Stimulated activated CD8-positive, alpha-beta memory T cell treated with anti-CD3 and anti-CD28 coated beads, Interleukin-4, amount 100 ng/mL, for 24 hours (primary cell): ENCODE measurements around the gene GPRC5C.

Source experiments
- DNase-seq: peaks from one replicate; pipeline ENCODE4 v3.0.0-alpha.2; 2020; ENCODE audit warnings: low read depth

Gene GPRC5C, protein sequence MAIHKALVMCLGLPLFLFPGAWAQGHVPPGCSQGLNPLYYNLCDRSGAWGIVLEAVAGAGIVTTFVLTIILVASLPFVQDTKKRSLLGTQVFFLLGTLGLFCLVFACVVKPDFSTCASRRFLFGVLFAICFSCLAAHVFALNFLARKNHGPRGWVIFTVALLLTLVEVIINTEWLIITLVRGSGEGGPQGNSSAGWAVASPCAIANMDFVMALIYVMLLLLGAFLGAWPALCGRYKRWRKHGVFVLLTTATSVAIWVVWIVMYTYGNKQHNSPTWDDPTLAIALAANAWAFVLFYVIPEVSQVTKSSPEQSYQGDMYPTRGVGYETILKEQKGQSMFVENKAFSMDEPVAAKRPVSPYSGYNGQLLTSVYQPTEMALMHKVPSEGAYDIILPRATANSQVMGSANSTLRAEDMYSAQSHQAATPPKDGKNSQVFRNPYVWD

DNA sequence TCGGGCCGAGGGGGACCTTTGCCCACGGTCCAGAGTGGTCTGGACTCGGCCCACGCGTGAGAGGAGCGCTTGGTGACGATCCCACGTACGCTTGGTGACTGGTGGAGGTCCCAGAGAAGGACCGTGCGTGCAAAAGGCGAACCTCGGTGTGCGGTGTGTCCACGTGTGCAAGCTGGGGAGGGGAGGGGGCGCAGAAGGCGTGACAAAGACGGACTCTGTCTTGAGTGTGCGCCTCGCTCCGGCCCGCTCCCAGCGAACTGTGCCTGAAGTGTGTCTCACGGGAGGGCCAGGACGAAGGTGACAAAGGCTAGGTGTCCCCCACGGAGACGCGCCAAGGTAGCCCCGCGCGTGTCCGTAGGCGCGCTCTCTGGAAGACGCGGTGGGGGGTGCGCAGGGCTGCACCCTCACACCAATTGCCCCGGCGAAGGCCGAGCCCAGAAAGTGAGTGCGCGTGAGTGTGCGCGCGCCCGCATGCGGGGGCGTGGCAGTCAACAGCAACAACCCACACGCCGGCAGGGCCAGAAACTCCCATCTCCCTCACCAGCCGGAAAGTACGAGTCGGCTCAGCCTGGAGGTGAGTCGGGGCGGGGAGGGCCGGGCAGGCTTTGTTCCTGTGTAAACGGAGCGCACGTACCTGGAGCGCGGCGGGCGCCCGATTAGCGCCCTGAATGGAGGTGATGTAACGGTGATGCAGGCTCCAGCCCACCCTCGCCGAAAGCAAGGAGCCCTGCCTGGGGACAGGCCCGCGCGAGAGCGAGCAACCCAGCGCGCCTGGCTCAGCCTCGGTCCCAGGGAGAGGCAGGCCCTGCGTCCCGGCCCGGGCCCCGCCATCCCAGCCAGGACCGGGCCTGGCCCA, at the start of gene GPRC5C:
Gene GPRC5C (plus strand): TSS at position 521 of the 856 bp plus-strand sequence. CDS start 7,689 bp downstream, outside the sequence.
- peak; percentile 32 for DNase-seq

DNA sequence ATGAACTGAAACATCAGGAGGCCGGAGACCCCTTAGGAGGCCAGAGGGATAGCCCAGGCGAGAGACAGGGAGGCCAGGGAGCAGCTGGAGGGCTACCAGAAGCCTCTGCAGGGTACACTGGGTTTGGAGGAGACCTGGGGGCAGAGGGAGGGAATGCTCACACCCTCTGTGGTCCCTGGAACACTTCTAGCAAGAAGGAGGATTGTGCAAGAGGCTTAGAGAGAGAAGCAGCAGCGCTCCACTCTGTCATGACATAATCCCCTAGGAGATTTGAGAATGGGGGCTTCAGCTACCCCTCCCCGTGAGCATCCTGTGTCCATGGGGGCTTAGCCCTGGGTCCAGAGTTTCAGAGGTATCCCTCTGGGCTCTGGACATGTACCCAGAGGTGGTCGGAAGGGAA, 48.7 kb upstream of the GPRC5C start:
- no peak for DNase-seq

DNA sequence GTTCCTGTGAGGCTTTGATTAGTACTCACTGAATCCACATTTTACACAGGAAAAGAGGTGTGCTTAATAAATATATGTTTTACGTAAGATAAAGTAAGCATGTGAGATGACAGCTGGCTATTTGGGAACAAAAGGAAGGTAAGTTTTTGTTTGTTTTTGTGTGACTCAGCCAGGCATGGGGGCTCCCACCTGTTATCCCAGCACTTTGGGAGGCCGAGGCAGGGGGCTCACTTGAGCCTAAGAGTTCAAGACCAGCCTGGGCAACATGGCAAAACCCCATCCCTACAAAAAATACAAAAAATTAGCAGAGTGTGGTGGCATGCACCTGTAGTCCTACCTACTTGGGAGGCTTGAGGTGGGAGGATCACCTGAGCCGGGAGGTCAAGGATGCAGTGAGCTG, 46.7 kb upstream of the GPRC5C start:
- no peak for DNase-seq

DNA sequence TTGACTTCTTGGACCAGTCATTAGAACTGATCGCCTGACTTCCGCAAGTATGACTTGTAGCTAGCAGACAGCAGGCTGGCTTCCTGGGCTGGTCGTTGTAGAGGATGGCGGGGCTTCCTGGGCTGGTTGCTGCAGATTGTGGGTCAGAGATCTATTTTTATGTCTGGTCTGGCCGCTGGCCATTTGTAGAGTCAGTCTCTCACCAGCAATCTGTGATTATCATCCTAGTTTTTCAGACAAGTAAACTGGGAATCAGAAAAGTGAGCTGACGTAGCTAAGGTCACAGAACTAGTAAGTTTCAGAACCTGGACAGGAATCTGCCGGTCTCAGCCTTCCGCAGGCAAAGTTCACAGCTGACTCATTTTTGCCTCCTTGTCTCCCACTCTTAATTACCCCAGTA, 45.5 kb upstream of the GPRC5C start:
- no peak for DNase-seq

DNA sequence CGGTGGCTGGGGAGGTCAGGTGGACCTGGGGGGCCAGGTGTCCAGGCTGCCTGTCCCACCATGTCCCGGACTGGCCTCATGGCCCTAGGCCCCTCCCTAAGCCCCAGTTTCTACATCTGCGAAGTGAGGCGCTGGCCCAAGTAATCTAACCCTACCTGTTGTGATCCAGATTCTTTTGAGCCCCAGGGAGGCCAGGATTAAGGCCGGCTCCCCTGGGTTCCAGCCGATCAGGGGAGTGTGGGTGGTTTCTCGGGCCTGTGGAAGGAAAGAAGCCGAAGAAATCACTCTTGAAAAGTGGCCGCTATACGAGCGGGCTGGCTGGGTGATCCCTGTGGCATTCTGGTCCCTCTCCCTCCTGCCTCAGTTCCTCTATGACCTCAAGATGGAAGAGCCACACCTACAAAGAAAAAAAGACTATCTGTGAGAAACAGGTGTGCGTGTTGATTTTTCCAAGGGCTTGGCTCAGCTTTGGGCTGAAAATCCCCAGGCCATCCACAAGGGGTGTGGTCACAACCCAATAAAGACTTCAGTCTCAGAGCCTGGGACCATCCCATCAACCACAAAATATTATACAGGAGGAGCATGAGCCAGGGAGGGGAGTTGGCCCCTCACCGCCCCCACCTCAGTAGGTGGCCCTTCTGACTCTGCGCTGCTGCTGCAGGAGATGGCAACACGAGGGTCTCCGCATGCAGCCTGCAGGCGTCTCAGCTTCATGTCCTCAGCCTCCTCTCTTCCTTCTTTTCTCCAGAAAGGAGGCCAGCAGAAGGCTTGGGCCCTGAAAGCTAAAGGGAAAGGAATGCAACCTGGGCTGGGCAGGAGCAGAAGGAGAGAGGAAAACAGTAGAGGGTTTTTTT, 44.3 kb upstream of the GPRC5C start:
- DNase-seq, result no peak

DNA sequence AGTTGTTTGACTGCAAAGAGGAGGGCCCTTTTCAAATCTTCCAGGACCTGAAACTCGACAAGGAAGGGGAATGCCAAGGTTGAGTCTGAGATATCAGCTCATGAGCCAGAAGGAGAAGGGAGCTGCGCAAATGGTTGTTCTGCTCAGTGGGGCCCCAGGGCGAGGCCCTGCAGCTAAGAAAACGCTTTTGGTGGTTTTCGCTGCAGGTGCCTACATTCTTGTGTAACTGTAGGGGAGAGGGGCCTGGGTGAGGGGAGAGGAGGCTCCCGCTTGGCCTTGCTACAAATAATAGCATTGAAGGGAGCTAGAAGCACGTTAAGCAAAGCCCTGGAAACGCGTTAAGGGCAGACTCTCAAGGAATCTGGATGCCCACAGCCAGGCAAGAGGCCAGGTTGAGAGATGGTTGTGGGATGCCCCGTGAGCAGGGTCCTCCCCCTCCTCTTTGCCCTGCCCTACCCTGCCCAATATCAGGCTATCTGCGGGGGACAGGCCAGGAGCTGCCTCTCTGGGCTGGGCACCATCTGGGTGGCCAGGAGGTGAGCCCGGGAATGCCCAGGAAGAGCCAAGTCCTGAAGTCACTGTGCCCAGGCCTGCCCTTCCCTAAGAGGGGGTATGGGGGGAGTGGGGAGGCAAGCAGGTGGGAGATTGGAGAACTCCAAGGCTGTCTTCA, 42.7 kb upstream of the GPRC5C start:
- no peak for DNase-seq

DNA sequence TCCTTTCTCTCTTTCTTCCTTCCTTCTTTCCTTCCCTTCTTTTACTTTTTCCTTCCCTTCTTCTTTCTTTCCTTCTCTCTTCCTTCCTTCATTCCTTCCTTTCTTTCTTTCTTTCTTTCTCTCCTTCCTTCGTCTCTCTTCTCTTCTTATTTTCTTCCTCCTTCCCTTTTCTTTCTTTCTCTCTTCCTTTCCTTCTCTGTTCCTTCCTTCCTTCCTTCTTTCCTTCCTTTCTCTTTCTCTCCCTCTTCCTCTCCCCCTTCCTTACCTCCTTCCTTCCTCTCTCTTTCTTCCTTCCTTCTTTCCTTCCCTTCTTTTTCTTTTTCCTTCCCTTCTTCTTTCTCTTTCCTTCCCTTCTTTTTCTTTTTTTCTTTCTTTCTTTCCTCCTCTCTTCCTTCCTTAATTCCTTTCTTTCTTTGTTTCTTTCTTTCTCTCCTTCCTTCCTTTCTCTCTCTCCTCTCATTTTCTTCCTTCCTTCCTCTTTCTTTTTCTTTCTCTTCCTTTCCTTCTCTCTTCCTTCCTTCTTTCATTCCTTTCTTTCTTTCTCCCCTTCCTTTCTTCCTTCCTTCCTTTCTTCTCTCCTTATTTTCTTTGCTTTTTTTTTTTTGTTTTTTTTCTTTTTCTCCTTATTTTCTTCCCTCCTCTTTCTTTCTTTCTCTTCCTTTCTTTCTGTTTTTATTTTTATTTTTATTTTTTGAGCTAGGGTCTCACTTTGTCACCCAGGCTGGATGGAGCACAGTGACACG, 41.8 kb upstream of the GPRC5C start:
- no peak for DNase-seq

DNA sequence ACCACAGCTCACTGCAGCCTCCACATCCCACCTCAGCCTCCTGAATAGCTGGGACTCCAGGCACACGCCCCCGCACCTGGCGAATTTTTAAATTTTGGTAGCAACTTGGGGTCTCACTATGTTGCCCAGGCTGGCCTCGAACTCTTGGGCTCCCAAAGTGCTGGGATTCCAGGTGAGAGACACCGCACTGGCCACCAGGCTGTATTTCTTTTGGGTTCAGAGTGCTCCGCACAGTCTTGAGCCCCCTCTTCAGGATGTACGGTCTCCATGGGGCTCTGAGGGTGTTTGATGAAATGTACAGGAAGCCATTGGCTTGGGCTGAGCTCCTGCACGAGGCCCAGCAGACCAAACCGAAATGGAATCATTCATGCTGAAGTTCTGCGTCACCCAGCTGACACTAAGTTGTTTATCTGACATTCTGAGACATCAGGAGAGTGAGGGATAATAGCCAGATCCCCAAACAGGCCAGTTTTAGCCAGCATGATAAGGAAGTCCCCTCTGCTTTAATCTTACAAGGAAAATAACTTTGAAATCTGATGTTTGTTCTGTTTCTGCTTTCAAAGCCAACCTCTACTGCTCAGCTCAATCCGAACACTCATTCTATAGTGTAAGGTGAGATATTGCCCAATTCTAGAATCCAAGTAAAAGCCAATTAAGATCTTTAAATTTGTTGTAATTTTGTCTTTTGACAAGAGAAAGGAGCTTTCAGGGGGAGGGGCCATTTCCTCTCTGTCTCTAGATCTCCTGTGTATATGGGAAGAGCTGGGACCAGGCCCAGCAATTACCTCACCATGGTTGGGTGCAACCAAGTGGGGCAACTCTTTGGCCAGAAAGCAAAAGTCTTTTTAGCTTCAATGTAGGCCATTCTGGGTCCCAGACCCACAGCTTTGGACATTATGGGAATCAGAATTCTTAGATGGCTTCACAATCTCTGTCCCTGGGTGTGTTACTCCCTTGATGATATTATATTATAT, 40.9 kb upstream of the GPRC5C start:
- DNase-seq, result no peak

DNA sequence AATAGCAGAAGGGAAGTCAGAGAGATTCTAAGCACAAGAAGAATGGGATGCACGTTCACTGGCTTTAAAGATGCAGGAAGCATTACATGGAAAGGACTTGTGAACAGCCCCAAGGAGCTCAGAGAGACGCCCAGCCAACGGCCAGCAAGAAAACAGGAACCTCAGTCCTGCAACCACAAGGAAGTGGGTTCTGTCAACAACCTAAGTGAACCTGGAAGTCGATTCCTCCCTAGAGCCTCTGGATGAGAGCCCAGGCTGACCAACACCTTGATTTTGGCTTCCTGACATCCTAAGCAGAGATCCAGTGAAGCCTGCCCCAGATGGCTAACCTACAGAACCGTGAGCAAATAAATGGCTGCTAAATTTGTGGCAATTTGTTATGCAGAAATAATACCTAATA, 40.1 kb upstream of the GPRC5C start:
- no peak for DNase-seq

DNA sequence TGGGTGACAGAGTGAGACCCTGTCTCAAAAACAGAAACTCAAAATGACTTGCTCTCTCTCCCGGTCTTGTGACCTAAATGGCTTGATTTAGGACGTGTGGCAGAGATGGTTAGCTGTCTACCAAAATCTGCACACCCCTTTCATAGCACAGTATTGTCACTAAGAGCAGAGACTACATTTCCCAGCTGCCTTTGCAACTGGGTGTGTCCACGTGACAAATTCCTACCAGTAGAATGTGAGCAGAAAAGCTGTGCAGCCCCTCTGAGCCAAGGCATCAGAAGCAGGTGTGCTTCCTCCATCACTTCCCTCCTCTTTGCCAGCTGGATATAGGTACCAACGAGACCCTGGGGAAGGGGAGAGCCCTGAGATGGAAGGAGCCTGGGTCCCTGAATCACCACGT, 39.0 kb upstream of the GPRC5C start:
- DNase-seq, result no peak

DNA sequence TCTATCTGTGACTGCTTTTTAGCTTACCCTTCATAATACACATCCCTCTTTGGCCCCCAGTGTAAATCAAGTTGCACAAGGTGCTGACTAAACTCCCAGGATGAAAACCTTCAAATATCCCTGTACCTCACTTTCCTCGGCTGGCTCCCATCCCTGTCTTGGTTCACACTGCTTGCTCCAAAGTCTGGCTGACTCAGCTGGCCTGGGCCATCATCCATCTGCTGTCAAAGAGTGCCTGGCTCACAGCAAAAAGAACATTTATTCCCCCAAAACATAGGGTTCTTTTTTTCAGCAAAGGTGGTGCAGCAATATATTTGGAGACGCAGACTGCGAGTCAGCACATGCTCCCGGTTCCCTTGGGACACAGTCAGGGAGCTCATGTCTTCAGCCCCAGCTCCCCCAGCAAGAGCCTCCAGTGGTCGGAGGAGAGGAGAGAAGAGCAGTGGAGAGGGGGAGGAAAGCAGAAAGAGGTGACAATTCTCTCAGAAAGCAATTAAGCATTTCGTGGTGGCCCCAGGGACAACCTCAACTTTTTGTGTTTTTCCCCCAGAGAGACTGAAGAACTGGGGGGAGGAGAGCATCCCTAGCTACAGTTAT, 38.4 kb upstream of the GPRC5C start:
- no peak for DNase-seq

DNA sequence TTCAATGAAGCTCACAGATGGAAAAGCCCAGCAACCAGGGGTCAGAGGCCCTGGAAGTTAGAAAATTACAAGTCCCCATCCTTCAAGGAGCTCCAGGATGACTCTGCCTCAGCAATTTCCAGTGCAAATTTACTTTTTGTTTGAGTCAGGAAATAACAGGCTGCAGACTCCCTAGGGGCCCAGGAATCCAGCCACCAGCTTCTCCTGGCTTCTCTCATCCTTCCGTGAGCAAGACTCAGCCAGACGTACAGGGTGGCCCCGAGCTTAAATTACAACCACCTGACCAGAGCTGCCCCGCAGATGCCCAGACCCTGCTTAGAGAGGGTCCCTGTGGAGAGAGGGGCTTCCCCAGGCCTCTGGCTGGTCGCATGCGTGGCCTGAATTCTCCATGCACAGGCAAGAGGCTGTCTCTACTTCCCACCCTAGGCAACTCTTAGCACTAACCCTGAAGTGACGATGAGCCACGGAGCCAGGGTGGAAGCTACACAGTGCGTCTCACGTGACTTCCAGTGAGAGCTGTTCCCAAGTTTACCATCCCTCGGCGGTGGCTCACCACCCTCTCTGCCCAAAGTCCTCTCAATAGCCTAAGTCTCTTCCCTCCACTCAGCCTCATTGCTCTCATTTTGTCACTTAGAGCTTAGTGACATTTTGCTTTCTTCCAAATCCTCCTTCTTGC, 37.5 kb upstream of the GPRC5C start:
- DNase-seq, result no peak

DNA sequence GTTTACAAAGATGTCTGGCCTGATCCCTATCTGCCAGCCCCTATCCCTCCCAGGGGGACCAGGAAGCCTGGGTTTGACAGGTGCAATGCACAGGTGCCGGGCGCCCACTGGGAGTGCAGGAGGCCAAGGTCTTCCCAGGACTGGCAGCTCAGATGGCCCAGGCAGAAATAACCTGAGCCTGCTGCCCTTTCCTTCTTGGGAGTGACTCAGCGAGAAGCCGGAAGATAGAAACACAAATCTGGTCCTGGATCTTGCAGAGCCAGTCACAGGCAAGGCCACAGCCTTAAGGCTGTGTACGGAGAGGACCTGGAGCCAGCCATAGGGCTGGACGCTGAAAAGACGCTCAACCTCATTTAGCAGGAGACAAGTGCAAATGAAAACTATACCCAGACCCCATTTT, 36.9 kb upstream of the GPRC5C start:
- no peak for DNase-seq

DNA sequence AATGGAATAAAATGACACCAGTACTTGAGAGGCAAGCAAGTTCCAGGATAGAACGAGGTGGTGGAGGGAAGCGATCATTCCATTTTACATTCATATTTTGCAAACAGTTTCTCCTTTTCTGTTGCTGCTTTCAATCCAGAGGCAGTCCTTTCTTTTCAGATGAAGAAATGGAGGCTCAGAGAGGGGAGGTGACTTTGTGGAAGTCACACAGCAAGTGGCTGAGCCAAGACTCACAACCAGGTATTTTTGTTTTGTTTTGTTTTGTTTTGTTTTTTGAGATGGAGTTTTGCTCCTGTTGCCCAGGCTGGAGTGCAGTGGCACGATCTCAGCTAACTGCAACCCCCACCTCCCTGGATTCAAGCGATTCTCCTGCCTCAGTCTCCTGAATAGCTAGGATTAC, 35.3 kb upstream of the GPRC5C start:
- DNase-seq, result no peak

DNA sequence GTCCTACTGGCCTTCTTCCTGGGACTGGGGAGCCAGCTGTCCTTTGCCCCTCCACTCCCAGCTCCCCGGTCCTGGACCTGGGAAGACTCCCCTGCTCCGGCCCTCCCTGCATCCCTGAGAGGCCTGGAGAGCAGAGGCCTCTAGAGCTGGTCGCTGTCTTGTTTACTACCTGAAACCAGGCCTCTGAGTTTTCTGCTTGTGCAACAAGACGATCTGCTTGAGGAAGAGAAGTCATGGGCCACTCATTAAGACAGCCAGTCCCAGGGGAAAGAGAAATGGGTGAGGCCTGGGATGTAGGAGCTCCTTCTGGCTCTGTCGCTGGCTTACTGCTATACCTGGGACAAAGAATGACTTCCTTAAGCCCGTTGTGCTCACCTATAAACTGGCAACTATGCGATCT, 29.8 kb upstream of the GPRC5C start:
- DNase-seq, result no peak

DNA sequence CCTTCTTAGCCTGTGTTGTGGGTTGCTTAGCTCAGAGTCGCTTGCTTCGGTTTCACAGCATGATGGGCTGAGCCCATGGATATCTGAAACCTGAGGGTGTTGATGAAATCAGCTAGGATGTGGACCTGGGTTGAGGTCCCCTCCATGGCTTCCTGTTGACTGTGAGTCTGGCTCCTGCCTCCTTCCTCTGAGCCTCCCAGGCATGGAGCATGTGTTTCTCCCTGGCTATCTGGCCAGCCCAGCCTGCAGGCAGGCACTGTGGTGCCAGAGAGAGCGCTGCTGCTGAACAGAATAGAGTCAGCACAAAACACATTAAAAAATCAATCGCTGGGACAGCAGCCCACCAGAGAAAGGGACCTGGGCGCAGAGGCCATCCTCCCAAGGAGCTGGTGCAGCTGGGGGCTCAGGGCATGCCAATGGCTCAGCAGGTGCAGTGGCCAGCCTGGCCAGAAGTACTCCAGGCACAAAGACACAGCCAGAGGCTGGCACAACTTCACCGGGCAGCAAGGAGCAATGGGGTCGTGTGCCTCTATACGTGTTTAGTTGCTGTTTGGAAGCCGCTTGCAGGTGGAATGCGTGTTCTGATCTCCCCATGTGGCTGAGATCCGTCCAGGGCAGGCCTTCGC, 28.3 kb upstream of the GPRC5C start:
- DNase-seq, result no peak

DNA sequence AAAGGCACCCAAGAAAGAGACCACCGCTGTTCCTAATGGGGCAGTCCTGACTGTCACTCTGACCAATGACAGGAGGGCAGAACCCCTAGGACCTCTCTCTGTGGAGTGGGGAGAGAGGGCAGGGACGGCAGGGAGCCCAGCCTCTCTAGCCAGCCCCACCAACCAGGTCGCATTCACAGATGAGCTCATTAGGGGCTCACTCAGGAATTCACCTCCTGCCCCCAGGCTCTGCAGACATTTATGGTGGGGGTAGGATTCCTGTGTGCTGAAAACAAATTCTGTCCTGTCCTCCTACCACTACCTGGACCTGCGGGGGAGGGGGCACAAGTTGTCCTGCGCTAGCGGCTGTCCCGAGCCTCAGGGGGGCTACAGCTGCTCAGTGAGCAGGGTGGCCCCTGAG, 27.7 kb upstream of the GPRC5C start:
- DNase-seq, result no peak

DNA sequence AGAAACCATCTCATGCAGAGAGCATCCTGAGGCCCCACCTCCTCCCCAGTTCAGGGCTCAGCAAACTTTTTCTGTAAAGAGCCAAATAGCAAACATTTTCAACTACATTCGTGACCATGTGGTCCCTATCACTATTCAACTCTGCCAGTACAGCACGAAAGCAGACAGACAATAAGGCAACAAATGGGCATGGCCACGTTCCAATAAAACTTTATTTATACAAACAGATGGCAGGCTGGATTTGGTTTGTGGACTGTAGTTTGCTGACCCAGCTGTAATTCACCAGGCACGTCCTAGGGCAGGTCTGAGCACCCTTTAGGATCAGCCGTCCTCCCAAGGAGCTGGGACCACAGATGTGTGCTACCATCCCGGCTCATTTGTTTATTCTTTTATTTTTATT, 27.1 kb upstream of the GPRC5C start:
- DNase-seq, result no peak
